NCI-H460 (cell line): Measurements from ENCODE around the gene CFAP74. TPM values are rescaled to one million over a fixed set of nuclear protein-coding genes. Genes with fewer than 3 reads are reported as not detected.
A peak's percentile ranks its signal among the peaks of the same experiment; 100 is the strongest.

ENCODE experiments used
- DNase-seq: peaks from one replicate; pipeline ENCODE4 v3.0.0-alpha.2; 2016; ENCODE audit warnings: low read depth; ENCODE audit errors: extremely low read depth
- polyA plus RNA-seq: library from polyadenylated mRNA; depleted of rRNA; stranded (reverse); fragments of >200 nt; gene quantifications from 2 replicates; pipeline ENCODE4 v1.2.3, GENCODE V29; 2014; cell fraction: nucleus; rRNA removed
- total RNA-seq: library from RNA; depleted of rRNA; stranded (reverse); fragments of >200 nt; shearing (Covaris generic); gene quantifications from 2 replicates; pipeline ENCODE4 v1.2.3, GENCODE V29; 2014; rRNA removed

Gene CFAP74
- total RNA-seq, result not detected in 2 replicates
- not detected in 2 replicates for polyA plus RNA-seq

GRCh38 chr1:2003541-2004131 lies at the start of gene CFAP74:
CFAP74 (minus strand) TSS chr1:2003786; CDS start chr1:1990956, 12,830 bp downstream.
- DNase-seq, result peak; percentile 29

GRCh38 chr1:2053217-2053616 lies 49.6 kb upstream of the CFAP74 start:
- no peak for DNase-seq

- DNase-seq, result no peak
These were observed 49.2 kb upstream of the CFAP74 start for GRCh38 chr1:2052756-2053155.

GRCh38 chr1:2052054-2052679 lies 48.6 kb upstream of the CFAP74 start:
- DNase-seq, result no peak

- no peak for DNase-seq
These were observed 47.5 kb upstream of the CFAP74 start for GRCh38 chr1:2050793-2051682.

GRCh38 chr1:2050461-2050792 lies 46.8 kb upstream of the CFAP74 start:
- no peak for DNase-seq

- DNase-seq, result peak; percentile 65
These were observed 46.3 kb upstream of the CFAP74 start, which contains the start of gene PRKCZ for GRCh38 chr1:2049718-2050431. PRKCZ (plus strand) TSS chr1:2050411; CDS start chr1:2050631, 220 bp downstream.

- no peak for DNase-seq
These were observed 45.7 kb upstream of the CFAP74 start for GRCh38 chr1:2049225-2049717.

- no peak for DNase-seq
These were observed 44.5 kb upstream of the CFAP74 start for GRCh38 chr1:2047749-2048729.

- DNase-seq, result no peak
These were observed 43.6 kb upstream of the CFAP74 start for GRCh38 chr1:2046953-2047748.

GRCh38 chr1:2046174-2046917 lies 42.8 kb upstream of the CFAP74 start:
- peak; percentile 19 for DNase-seq

GRCh38 chr1:2045468-2046173 lies 42.0 kb upstream of the CFAP74 start:
- no peak for DNase-seq

GRCh38 chr1:2044510-2045319 lies 41.1 kb upstream of the CFAP74 start:
- peak; percentile 44 for DNase-seq

GRCh38 chr1:2043886-2044285 lies 40.3 kb upstream of the CFAP74 start:
- no peak for DNase-seq

GRCh38 chr1:2042830-2043773 lies 39.5 kb upstream of the CFAP74 start:
- DNase-seq, result no peak
